ENCODE results near the gene EED. TPM values are rescaled to one million over a fixed set of nuclear protein-coding genes. Genes with fewer than 3 reads are reported as not detected.
"Not testable (repeated sequence)": the region's sequence is repeated elsewhere in the genome, so short reads cannot be mapped to it uniquely, and the experiment has no call there.

The EED gene
- total RNA-seq, 1 donor from 2014 or later, result 16.5 TPM

- Mint-ChIP-seq H3K27me3 (ENCODE audit: unreplicated experiment) (no peaks in the 10 kb centered on the region), H3K9me3 (ENCODE audit: unreplicated experiment) (no peaks in the 10 kb centered on the region), H3K36me3 (ENCODE audit: unreplicated experiment) (peaks cover 38% of the 10 kb centered on the region), H3K4me3 (ENCODE audit: unreplicated experiment) (no peak overlapping the region), H3K4me1 (ENCODE audit: unreplicated experiment) (no peaks in the 10 kb centered on the region), H3K27ac (ENCODE audit: unreplicated experiment) (no peak overlapping the region)
- TF ChIP-seq, protein P1, sequence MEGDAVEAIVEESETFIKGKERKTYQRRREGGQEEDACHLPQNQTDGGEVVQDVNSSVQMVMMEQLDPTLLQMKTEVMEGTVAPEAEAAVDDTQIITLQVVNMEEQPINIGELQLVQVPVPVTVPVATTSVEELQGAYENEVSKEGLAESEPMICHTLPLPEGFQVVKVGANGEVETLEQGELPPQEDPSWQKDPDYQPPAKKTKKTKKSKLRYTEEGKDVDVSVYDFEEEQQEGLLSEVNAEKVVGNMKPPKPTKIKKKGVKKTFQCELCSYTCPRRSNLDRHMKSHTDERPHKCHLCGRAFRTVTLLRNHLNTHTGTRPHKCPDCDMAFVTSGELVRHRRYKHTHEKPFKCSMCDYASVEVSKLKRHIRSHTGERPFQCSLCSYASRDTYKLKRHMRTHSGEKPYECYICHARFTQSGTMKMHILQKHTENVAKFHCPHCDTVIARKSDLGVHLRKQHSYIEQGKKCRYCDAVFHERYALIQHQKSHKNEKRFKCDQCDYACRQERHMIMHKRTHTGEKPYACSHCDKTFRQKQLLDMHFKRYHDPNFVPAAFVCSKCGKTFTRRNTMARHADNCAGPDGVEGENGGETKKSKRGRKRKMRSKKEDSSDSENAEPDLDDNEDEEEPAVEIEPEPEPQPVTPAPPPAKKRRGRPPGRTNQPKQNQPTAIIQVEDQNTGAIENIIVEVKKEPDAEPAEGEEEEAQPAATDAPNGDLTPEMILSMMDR (IDR thresholded peaks at IDR 0.05), result no peak
- DNase-seq (ENCODE audit: extremely low spot score, unreplicated experiment), result no peak
Observed at GRCh38 chr11:86278226-86278625, 33.7 kb downstream of the EED start.

DNA sequence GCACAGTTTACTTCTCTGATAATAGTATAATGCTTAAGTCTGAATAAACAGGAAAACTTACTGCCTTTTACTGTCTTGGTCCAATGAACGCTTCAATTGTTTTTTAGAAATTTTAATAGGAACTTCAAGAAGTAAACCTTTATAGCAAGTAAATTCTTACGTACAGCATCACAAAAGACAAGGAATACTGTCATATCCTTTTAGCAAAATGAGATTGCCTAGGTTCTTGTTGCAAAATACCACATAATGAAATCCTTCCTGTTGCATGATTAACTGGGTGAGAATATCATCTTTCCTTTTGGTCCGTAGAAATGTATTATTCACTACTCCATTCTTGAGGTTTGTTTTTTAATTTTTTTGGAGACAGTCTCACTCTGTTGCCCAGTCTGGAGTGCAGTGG, 35.2 kb downstream of the EED start:
- DNase-seq (ENCODE audit: extremely low spot score, unreplicated experiment), result no peak
- TF ChIP-seq, protein P1 (IDR thresholded peaks at IDR 0.05), result no peak
- Mint-ChIP-seq H3K4me1 (ENCODE audit: unreplicated experiment) (no peaks in the 10 kb centered on the region), H3K27ac (ENCODE audit: unreplicated experiment) (no peak overlapping the region), H3K36me3 (ENCODE audit: unreplicated experiment) (peaks cover 34% of the 10 kb centered on the region), H3K4me3 (ENCODE audit: unreplicated experiment) (no peak overlapping the region), H3K27me3 (ENCODE audit: unreplicated experiment) (no peaks in the 10 kb centered on the region), H3K9me3 (ENCODE audit: unreplicated experiment) (no peaks in the 10 kb centered on the region)

- no peak for DNase-seq (ENCODE audit: extremely low spot score, unreplicated experiment)
- Mint-ChIP-seq H3K36me3 (ENCODE audit: unreplicated experiment) (peaks cover 3% of the 10 kb centered on the region), H3K27me3 (ENCODE audit: unreplicated experiment) (no peaks in the 10 kb centered on the region), H3K27ac (ENCODE audit: unreplicated experiment) (no peak overlapping the region), H3K4me1 (ENCODE audit: unreplicated experiment) (no peaks in the 10 kb centered on the region), H3K9me3 (ENCODE audit: unreplicated experiment) (no peaks in the 10 kb centered on the region), H3K4me3 (ENCODE audit: unreplicated experiment) (no peak overlapping the region)
- TF ChIP-seq, protein P1 (IDR thresholded peaks at IDR 0.05), result no peak
Observed at GRCh38 chr11:86287468-86287796, 42.9 kb downstream of the EED start.

GRCh38 chr11:86288776-86289507, 44.4 kb downstream of the EED start:
- Mint-ChIP-seq H3K27ac (ENCODE audit: unreplicated experiment) (no peak overlapping the region), H3K4me3 (ENCODE audit: unreplicated experiment) (no peak overlapping the region), H3K36me3 (ENCODE audit: unreplicated experiment) (no peaks in the 10 kb centered on the region), H3K27me3 (ENCODE audit: unreplicated experiment) (no peaks in the 10 kb centered on the region), H3K9me3 (ENCODE audit: unreplicated experiment) (no peaks in the 10 kb centered on the region), H3K4me1 (ENCODE audit: unreplicated experiment) (no peaks in the 10 kb centered on the region)
- DNase-seq (ENCODE audit: extremely low spot score, unreplicated experiment), result no peak
- TF ChIP-seq, protein P1 (IDR thresholded peaks at IDR 0.05), result no peak

DNA sequence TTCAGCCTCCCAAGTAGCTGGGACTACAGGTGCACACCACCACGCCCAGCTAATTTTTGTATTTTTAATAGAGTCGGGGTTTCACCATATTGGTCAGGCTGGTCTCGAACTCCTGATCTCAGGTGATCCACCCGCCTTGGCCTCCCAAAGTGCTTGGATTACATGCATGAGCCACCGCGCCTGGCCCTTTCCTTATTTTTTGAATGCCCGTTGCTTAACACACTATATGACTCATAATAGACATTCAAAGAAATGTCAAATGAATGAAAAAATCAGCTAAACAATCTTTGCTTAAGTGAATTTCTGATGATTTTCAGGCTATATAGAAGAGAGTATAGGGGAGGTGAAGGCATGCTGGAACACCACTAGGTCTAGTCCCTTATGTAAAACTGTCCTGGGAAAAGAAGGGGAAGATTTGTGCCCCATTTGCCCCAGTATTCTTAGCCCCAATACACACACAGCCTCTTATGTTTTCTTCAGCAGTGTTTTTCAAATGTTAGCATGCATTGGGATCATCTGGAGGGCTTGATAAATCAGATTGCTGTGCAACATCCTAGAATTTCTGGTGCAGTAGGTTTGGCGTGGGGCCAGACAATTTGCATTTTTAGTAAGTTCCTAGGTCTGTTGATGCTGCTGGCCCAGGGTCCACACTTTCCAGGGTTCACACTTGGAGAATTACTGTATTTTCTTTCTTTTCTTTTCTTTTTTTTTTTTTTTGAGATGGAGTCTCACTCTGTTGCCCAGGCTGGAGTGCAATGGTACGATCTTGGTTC, 45.1 kb downstream of the EED start:
- H3K27ac Mint-ChIP-seq (ENCODE audit: unreplicated experiment); H3K36me3 Mint-ChIP-seq (ENCODE audit: unreplicated experiment): not testable (repeated sequence)

More for the DNA sequence above, 45.1 kb downstream of the EED start:
- not testable (repeated sequence) for DNase-seq (ENCODE audit: extremely low spot score, unreplicated experiment); H3K4me1 Mint-ChIP-seq (ENCODE audit: unreplicated experiment); H3K9me3 Mint-ChIP-seq (ENCODE audit: unreplicated experiment); H3K27me3 Mint-ChIP-seq (ENCODE audit: unreplicated experiment); H3K4me3 Mint-ChIP-seq (ENCODE audit: unreplicated experiment)

Data from osteocyte (in vitro differentiated cells).